ENCODE measurements around the gene PDE8B.

The PDE8B gene

GRCh38 chr5:77294185-77294584 lies 83.7 kb downstream of the PDE8B start:
- no peak for DNase-seq (ENCODE audit: low spot score)

- DNase-seq (ENCODE audit: low spot score), result no peak
Observed at GRCh38 chr5:77295863-77296378, 85.4 kb downstream of the PDE8B start.

DNA sequence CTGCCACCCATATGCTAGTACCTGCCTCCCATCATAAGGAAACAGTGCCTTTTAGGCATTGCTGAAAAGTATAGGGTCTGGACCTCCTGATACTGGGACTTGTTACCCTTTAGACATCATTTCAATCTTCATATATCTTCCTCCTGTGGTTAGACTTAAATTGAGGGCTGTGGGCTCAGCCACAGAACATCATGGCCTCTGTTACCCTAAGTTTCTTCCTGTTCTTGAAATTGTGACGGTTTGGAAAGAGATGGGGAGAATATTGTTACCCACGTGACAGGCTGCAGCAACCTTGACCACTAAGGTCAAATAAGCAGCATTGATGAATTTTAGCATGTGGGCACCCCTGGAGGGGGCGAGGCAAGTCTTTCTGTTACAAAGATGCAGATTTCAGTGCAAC lies 87.7 kb downstream of the PDE8B start:
- DNase-seq (ENCODE audit: low spot score), result no peak

DNA sequence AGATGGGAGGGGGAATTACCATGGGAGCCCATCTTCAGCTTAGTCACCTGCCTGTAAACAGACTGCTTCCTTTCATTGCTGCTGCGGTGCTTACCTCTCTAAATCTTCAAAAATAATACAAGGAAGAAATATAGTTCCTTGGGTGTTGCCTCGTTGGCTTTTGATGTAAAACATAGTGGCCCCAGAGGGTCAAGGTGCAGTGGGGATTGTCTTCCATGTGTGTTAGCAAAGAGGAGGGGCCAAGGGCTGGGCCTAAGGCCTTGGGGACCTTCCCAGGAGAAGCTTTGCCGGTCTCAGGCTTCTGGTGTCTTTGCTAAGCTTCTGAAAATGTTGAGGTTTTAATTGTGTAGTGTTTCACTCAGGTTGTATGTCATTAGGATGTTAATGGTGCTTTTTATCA lies 90.0 kb downstream of the PDE8B start:
- no peak for DNase-seq (ENCODE audit: low spot score)

- no peak for DNase-seq (ENCODE audit: low spot score)
Observed at GRCh38 chr5:77301447-77301883, 91.0 kb downstream of the PDE8B start.

GRCh38 chr5:77302247-77302646 lies 91.8 kb downstream of the PDE8B start:
- DNase-seq (ENCODE audit: low spot score), result no peak

DNA sequence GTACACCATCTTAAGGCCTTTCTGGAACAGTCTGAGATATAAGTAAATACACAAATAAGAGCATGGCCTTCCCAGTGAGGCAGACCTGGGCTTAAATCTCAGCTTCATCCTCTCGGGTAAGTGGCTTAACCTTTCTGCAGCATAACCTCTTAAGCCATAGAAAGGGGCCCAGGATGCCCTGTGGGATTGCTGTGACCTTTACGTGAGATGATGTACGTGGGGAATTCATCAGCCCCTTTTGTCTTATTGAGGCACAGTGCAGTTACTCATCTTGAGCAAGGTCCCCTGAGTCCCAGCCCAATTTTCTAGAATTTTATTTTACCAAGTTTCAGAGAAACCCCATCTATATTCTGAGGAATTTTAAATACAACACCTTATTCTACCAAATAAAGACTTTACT lies 92.2 kb downstream of the PDE8B start:
- no peak for DNase-seq (ENCODE audit: low spot score)

- DNase-seq (ENCODE audit: low spot score), result no peak
Observed at GRCh38 chr5:77304388-77304787, 93.9 kb downstream of the PDE8B start.

DNA sequence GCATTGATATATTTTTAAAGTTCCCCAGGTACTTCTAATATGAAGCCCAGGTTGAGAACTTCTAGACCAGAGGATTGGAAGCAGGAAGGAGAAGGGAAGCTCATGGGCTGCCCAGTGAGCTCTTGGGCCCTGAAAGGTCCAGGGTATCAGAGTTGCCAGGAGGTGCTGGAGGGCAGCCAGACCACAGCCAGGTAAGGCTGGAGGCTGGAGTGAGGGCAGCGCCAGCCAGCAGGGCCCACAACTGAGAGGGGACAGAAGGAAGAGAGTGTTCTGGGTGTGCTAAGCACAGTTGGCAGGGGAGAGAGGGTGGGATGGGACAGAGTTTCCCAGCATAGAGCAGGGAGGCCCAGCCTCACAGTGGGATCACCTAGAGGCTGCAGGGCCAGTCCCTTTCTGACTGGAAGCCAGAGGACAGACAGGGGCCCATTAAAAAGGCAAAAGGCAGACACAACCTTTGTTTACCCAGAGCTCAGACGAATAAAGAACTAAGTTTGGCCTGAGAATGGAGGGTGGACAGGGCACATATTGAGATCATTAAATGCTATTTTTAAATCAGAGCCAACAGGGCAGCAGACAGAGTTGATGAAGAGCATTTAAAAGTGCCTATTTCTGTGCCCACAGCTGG lies 94.9 kb downstream of the PDE8B start:
- DNase-seq (ENCODE audit: low spot score), result no peak

DNA sequence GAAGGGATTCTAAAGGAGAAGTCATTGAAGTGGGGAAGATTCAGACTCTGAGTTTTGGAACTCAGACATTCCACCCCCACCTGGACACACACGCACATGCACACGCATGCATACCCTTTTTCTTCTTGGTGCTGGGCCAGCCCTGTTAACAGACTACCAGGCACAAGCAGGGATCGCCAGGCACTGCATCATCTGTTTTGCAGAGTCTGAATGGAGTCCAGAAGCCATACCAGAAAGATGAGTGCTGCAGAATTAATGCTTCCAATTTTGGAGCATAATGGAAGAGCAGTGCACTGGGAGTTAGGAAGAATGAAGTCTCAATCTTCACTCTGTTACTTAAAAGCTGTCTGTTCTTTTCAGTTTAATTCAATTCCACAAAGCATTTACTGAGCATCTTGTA lies 95.5 kb downstream of the PDE8B start:
- DNase-seq (ENCODE audit: low spot score), result no peak

- no peak for DNase-seq (ENCODE audit: low spot score)
Observed at GRCh38 chr5:77306531-77306930, 96.1 kb downstream of the PDE8B start.

GRCh38 chr5:77308154-77308960 lies 97.9 kb downstream of the PDE8B start:
- DNase-seq (ENCODE audit: low spot score), result no peak

DNA sequence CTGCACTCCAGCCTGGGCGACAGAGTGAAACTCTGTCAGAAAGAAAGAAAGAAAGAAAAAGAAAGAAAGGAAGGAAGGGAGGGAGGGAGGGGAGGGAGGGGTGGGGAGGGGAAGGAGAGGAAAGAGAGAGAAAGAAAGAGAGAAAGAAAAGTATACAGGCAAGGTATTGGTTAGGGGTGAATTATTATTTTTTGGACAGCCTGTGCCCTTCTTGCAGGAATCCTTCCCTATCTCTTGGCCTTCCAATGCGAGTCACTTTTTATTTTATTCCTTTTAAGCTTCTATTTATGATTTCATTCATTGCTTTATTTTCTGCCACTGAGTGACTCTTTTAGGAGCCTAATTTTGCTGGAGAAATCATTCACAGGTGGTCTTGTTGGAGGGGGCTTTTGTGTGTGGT lies 98.7 kb downstream of the PDE8B start:
- DNase-seq (ENCODE audit: low spot score), result no peak

GRCh38 chr5:77310494-77311213 lies 100.2 kb downstream of the PDE8B start:
- DNase-seq (ENCODE audit: low spot score), result no peak

DNA sequence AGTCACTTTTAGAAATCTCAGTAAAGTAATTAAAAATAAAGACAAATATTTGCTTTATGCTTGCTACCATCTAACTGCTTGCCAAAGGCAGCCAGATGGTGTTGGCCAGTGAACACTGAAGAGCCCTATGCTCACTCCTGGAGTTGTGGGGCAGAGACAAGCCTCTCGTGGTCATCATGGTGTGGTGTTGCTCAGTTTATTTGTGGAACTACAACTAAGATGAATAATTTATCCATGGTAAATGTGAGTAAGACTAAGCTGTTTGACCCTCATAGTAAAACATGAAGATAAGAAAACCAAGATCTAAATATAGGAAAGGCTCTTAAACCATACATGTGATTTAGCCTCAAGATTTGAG lies 100.7 kb downstream of the PDE8B start:
- no peak for DNase-seq (ENCODE audit: low spot score)

- DNase-seq (ENCODE audit: low spot score), result no peak
Observed at GRCh38 chr5:77312413-77312812, 101.9 kb downstream of the PDE8B start.

GRCh38 chr5:77316871-77317661 lies 106.6 kb downstream of the PDE8B start:
- DNase-seq (ENCODE audit: low spot score), result no peak

- no peak for DNase-seq (ENCODE audit: low spot score)
Observed at GRCh38 chr5:77318060-77318459, 107.6 kb downstream of the PDE8B start.

GRCh38 chr5:77319117-77319804 lies 108.8 kb downstream of the PDE8B start:
- no peak for DNase-seq (ENCODE audit: low spot score)

- no peak for DNase-seq (ENCODE audit: low spot score)
Observed at GRCh38 chr5:77321793-77322394, 111.4 kb downstream of the PDE8B start.

GRCh38 chr5:77322406-77322805 lies 111.9 kb downstream of the PDE8B start:
- no peak for DNase-seq (ENCODE audit: low spot score)

All from D341Med (cell line).